HL-60/S4 treated with phorbol 12-myristate 13-acetate at 8.2 ng/mL for 4 days and 3 days (cell line): Measurements from ENCODE around the gene PROK1.

Experiments
- in situ Hi-C: fragments of 300-500 bp; cut with MboI; formaldehyde crosslinking; loops from 2 replicates; pipeline ENCODE4 v1.15.0; 2022; ENCODE audit warnings: low sequenced_read_pairs

PROK1 gene

GRCh38 chr1:110485725-110486124 lies 34.8 kb downstream of the PROK1 start:
- in situ Hi-C loops = no loop called here

- in situ Hi-C loops = no loop called here
Observed at GRCh38 chr1:110487726-110488125, 36.8 kb downstream of the PROK1 start.

- in situ Hi-C loops = no loop called here
Observed at GRCh38 chr1:110488161-110488560, 37.2 kb downstream of the PROK1 start.

DNA sequence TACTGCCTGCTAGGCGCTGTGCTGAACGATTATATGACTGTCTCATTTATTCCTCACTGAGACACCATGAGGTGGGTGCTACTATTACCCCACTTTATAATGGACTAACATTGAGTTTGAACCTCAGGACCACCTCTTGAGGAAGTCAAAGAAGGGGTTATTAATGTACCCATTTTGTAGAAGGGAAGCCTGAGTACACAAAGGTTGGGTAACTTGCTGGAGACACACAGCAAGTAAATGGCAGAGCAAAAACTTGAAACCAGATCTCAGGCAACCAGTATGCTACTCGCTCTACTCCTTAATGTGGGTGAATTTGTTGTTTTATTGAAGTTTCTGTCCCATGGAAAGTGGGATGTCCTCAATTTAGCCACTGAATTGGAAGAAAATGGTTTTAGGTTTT lies 37.9 kb downstream of the PROK1 start:
- in situ Hi-C loops = no loop called here

GRCh38 chr1:110489406-110489805 lies 38.5 kb downstream of the PROK1 start:
- in situ Hi-C loops = no loop called here

DNA sequence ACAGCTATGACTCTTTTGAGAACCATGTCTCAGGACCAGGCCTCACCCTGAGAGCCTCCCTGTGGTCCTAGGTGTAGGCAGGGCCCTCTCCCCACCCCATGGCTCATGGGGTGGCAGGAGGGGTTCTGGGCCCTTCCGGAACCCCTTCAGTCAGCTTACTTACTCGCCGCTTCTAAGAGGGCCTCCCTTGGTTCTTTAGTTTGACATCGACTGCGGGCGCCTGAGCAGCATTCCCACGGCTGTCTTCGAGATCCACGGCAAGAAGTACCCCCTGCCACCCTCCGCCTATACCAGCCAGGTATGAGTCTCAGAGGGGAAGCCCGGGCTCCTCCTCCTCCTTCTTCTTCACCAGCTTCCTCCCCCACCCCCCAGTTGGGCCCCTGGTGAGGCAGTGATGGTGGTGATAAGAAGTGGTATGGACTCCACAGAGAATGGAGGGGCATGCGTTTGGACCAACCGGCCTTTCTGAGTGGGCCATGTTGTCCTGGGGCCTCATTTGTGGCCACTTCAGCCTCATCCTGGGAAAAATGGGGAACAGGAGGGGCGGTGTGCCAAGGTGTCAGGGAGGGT lies 39.1 kb downstream of the PROK1 start:
- in situ Hi-C loops = no loop called here

DNA sequence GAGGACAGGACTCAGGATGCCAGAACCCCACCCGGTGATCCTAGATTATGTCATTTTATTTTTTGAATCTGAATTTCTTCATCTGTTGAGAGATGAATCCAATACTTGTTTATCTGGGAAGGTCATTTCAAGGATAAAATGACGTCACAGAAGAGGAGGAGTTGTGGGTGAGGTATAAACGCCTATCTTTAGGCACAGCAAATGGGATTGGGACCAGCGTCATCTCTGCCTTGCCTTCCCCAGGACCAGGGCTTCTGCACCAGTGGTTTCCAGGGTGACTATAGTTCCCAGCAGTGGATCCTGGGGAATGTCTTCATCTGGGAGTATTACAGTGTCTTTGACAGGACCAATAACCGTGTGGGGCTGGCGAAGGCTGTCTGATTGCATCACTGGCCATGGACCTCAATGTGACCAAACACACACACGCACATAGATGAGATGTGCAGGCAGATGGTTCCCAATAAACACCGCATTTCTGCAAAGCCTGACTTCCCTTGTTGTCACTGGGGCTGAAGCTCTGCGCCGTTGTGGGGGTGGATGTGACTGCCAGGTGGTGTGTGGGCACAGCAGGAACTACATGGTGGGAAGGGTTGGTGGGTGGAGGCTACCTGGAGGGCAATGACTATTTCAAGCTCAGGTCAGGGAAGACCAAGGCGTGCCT lies 40.0 kb downstream of the PROK1 start:
- in situ Hi-C loops = no loop called here

GRCh38 chr1:110492573-110492972 lies 41.6 kb downstream of the PROK1 start:
- in situ Hi-C loops = no loop called here

DNA sequence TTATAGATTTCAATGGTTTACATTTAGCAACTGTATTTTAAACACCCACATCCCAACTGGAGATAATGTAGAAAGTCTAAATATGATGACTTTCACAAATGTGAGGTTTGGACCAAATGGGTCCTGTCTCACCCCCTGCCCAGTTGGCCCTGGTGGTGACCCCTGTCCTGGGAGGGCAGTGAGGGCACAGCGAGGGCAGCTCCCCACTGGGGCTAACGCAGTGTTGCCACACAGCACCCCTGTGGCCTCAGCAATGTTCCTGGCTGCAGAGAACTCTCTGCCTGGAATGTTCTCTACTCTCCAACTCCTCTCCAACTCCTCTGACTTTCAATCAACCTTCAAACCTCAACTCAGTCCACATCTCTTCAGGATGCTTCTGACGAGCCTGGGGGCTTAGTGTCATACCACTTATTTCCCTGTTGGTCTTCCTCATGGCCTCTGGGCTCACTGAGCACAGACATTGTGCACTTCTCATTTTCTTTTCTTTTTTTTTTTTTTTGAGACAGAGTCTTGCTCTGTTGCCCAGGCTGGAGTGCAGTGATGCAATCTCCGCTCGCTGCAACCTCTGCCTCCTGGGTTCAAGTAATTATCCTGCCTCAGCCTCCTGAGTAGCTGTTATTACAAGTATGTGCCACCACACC lies 42.2 kb downstream of the PROK1 start:
- in situ Hi-C loops = no loop called here

DNA sequence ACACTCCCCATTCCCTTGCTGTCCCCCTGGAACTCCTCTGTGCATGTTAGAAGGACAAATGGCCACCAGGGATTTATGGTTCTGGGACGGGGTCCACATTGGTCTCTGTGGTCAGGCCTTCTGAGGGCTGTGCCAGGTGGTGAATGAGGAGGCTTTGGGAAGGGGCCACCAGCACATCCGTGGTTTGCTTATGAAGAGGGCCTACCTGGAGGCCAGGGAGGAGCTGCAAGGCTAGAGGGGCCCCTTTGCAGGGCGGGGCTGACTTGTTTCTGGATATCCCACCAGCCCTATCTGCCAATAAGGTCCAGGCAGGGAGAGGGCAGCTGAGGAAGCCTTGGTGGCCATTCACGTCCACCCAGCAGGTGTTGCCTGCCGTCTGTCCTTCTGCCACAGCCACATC lies 43.1 kb downstream of the PROK1 start:
- in situ Hi-C loops = no loop called here

- in situ Hi-C loops = no loop called here
Observed at GRCh38 chr1:110494522-110495406, 43.8 kb downstream of the PROK1 start.

- in situ Hi-C loops = no loop called here
Observed at GRCh38 chr1:110495926-110496600, 45.1 kb downstream of the PROK1 start.

- in situ Hi-C loops = no loop called here
Observed at GRCh38 chr1:110498270-110498669, 47.3 kb downstream of the PROK1 start.

DNA sequence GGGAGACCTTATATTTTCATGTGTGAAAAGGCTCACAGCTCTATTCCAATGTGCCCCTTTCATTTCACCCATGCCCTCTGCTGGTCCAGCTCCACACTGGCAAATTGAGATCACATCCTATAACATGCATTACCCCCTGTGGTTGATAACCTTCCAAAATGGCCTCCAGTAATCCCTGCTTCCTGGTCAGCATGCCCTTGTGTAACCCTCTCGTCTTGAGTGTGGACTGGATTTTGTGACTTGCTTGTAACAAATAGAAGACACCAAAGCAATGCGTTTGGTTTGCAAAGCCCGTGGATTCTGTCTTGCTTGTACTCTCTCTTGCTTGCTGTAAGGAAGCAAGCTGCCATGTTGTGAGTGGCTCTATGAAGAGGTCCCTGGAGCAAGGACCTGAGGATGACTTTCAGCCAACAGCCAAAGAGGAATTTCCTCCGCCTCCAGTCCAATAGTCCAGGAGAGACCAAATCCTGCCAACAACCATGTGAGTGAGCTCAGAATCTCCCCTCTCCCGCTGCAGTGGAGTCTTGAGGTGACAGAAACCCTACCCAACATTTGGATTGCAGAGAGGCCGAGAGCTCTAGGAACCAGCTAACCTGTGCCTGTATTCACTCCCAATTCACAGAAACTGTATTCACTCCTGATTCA lies 50.7 kb downstream of the PROK1 start:
- in situ Hi-C loops = no loop called here

- in situ Hi-C loops = no loop called here
Observed at GRCh38 chr1:110502402-110503151, 51.6 kb downstream of the PROK1 start.

- in situ Hi-C loops = no loop called here
Observed at GRCh38 chr1:110503471-110503870, 52.5 kb downstream of the PROK1 start.

DNA sequence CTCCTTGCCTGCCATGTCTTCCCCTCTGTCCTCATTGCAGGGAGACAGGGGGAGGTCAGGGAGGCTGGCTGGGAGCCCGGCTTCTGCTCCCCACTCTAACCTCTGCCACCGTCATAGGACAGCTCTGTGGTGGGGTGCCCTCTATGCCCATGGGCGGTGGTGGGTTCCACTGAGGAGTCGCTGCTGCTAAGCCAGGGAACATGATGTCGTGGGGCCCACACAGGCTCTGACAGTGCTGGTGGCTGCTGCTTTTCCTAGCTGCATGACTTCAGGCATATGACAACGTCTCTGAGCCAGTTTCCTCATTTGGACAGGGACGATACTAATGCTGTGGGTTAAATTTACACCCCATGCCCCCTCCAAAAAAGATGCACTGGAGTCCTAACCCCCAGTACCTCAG lies 53.3 kb downstream of the PROK1 start:
- in situ Hi-C loops = no loop called here

- in situ Hi-C loops = no loop called here
Observed at GRCh38 chr1:110505596-110505995, 54.6 kb downstream of the PROK1 start.

- in situ Hi-C loops = no loop called here
Observed at GRCh38 chr1:110506541-110506940, 55.6 kb downstream of the PROK1 start.
